OCI-LY3 (cell line): ENCODE data around the gene COL26A1.

Experiments
- H2AFZ ChIP-seq: fragments of 200-600, 300-600 bp; shearing (Covaris generic); 2 replicates; pipeline ENCODE4 v1.6.0; 2014; ENCODE audit warnings: antibody characterized with exemption, low read depth, low read length
- H3K27ac ChIP-seq: fragments of 200-600, 300-600 bp; sonication (generic); 2 replicates; pipeline ENCODE4 v1.5.1; 2014; ENCODE audit warnings: mild to moderate bottlenecking, low read length, moderate library complexity, mixed read lengths
- H3K27me3 ChIP-seq: fragments of 200-600, 300-600 bp; sonication (generic); 2 replicates; pipeline ENCODE4 v1.6.1; 2014; ENCODE audit warnings: low read depth, low read length, mixed read lengths
- H3K36me3 ChIP-seq: fragments of 200-600, 300-600 bp; sonication (generic); replicated peaks from 2 replicates; pipeline ENCODE3; 2014; ENCODE audit warnings: low read depth, low read length, mixed read lengths
- H3K4me1 ChIP-seq: fragments of 300-600, 200-600 bp; sonication (generic); 2 replicates; pipeline ENCODE4 v1.6.1; 2014; ENCODE audit warnings: low read length, mixed read lengths
- H3K4me2 ChIP-seq: fragments of 200-600, 300-600 bp; sonication (generic); 2 replicates; pipeline ENCODE4 v1.6.1; 2014; ENCODE audit warnings: low read length, mixed read lengths
- H3K4me3 ChIP-seq: fragments of 300-600, 200-600 bp; sonication (generic); 2 replicates; pipeline ENCODE4 v1.5.1; 2014; ENCODE audit warnings: antibody characterized with exemption, mild to moderate bottlenecking, low read length, moderate library complexity
- H3K79me2 ChIP-seq: fragments of 300-600, 200-600 bp; shearing (Covaris generic); 2 replicates; pipeline ENCODE4 v1.6.1; 2014; ENCODE audit warnings: mild to moderate bottlenecking, low read length, mixed read lengths
- H3K9ac ChIP-seq: fragments of 300-600, 200-600 bp; shearing (Covaris generic); 2 replicates; pipeline ENCODE4 v1.6.0; 2014; ENCODE audit warnings: mild to moderate bottlenecking, low read length, moderate library complexity
- H3K9me3 ChIP-seq: fragments of 200-600, 300-600 bp; shearing (Covaris generic); 2 replicates; pipeline ENCODE4 v1.6.1; 2014; ENCODE audit warnings: low read length, mixed read lengths; ENCODE audit not compliant: insufficient read depth
- H4K20me1 ChIP-seq: fragments of 200-600, 300-600 bp; sonication (generic); 2 replicates; pipeline ENCODE4 v1.6.1; 2016; ENCODE audit warnings: low read length, mixed read lengths; ENCODE audit not compliant: insufficient read depth
- CTCF ChIP-seq: fragments of 200-600, 300-600 bp; sonication (generic); IDR thresholded peaks from 2 replicates; pipeline ENCODE4 v1.5.1; 2014; ENCODE audit warnings: antibody characterized with exemption, low read length, low read depth
- EZH2phosphoT487 ChIP-seq: fragments of 200-600 bp; shearing (Covaris generic); IDR thresholded peaks from 2 replicates; pipeline ENCODE4 v1.6.1; 2018; ENCODE audit warnings: antibody characterized with exemption, mixed run types, low read depth

The COL26A1 gene

DNA sequence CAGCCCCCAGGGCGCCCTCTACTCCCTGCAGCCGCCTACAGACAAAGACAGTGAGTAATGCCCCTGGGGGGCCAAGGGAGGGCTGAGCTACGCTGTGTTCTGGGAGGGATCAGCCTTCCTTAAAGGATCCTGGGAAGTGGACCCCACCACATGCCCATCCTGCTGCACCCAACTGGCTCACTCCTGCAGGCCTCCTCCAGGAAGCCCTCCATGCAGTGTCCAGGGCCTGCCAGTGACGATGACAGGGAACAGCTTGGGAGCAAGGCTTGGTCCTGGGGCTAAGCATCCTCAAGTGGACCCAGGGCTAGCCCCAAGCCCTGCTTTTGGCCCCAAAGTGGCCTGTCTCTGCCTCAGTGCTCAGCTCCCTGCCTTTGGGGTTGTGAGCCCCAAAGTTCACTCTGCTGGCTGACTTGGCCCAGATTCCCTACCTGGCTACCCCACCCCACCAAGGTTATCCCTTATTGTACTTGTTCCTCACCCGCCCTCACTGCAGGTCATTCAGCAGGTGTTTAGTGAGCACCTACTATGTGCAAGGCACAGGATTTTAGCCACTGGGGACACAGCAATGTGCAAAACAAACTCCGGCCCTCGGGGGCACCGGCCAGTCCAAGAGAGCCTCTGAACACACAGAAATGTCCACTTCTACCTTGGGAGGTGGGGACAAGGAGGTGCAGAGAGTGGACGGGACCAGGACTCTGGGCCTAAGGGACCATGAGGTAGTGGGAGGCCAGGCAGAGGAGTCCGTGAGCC is 182.9 kb downstream of the COL26A1 start:
- Histone ChIP-seq H2AFZ (no peak overlapping the region), H3K36me3 (no peaks in the 10 kb centered on the region), H3K9ac (no peak overlapping the region), H3K9me3 (no peaks in the 10 kb centered on the region), H3K4me1 (no peaks in the 10 kb centered on the region), H3K27me3 (no peaks in the 10 kb centered on the region), H4K20me1 (no peaks in the 10 kb centered on the region), H3K27ac (no peak overlapping the region), H3K4me2 (no peak overlapping the region), H3K4me3 (no peak overlapping the region), H3K79me2 (no peaks in the 10 kb centered on the region)
- TF ChIP-seq EZH2phosphoT487 (no peak), CTCF (no peak)

DNA sequence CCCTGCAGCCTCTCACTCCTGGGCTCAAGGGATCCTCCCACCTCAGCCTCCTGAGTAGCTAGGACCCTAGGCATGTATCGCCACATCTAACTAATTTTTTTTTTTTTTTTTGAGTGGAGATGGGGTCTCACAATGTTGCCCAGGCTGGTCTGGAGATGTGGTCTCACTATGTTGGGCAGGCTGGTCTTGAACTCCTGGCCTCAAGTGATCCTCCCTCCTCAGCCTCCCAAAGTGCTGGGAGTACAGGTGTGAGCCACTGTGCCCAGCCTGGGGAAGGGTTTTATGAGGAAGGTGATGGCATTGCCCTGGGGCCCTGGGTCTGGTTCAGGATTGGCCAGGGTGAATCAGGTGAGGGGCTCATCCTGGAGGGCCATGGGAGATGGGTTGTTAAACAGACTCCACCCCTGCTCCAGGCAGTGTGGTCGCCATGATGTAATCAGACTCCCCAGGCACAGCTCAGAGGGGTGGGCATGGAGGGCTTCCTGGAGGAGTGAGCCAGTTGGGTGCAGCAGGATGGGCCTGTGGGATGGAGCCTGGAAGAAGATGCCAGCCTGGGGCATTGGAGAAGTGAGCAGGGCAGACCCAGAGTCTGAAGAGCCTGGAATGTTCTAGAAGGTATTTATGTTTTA is 183.7 kb downstream of the COL26A1 start:
- H3K36me3 ChIP-seq, result no peaks in the 10 kb centered on the region
- no peak overlapping the region for H3K4me3 ChIP-seq
- no peak overlapping the region for H2AFZ ChIP-seq

GRCh38 chr7:101547022-101547915 is 184.6 kb downstream of the COL26A1 start:
- H3K27me3 ChIP-seq, result no peaks in the 10 kb centered on the region
- no peak overlapping the region for H3K4me3 ChIP-seq
- no peak overlapping the region for H3K27ac ChIP-seq
- no peak overlapping the region for H3K4me2 ChIP-seq
- no peaks in the 10 kb centered on the region for H3K4me1 ChIP-seq
- TF ChIP-seq CTCF (no peak), EZH2phosphoT487 (no peak)
- no peaks in the 10 kb centered on the region for H3K79me2 ChIP-seq
- H2AFZ ChIP-seq, result no peak overlapping the region
- H4K20me1 ChIP-seq, result no peaks in the 10 kb centered on the region
- H3K36me3 ChIP-seq, result no peaks in the 10 kb centered on the region
- no peak overlapping the region for H3K9ac ChIP-seq
- H3K9me3 ChIP-seq, result no peaks in the 10 kb centered on the region

More for the DNA sequence above, 183.7 kb downstream of the COL26A1 start:
- Histone ChIP-seq H3K4me2 (no peak overlapping the region), H3K27me3 (no peaks in the 10 kb centered on the region), H4K20me1 (no peaks in the 10 kb centered on the region), H3K9me3 (no peaks in the 10 kb centered on the region), H3K4me1 (no peaks in the 10 kb centered on the region), H3K79me2 (no peaks in the 10 kb centered on the region), H3K9ac (no peak overlapping the region), H3K27ac (no peak overlapping the region)
- TF ChIP-seq CTCF (no peak), EZH2phosphoT487 (no peak)
